GM23338 (cell line): ENCODE measurements around the gene R3HDM4. TPM values are rescaled to one million over a fixed set of nuclear protein-coding genes. Genes with fewer than 3 reads are reported as not detected.

Experiments used
- ATAC-seq: fragments of 200-7000 bp; cut with Tn5 transposase; 3 replicates; pipeline ENCODE4 v1.9.1; 2020
- DNase-seq: peaks from one replicate; pipeline ENCODE4 v3.0.0-alpha.2; 2015; ENCODE audit warnings: low spot score
- H2AFZ ChIP-seq: fragments of 200-600 bp; sonication (generic); 2 replicates; pipeline ENCODE4 v1.8.0; 2016; ENCODE audit warnings: antibody characterized with exemption, mild to moderate bottlenecking, moderate library complexity
- H3F3A ChIP-seq: fragments of 200-600 bp; sonication (generic); replicated peaks from 2 replicates; pipeline ENCODE4 v1.8.0; 2017; ENCODE audit warnings: antibody characterized with exemption, mixed run types, low read depth
- H3K27ac ChIP-seq: fragments of 200-600 bp; sonication (generic); 2 replicates; pipeline ENCODE4 v1.6.1; 2016; ENCODE audit warnings: low read depth
- H3K27me3 ChIP-seq: fragments of 200-600 bp; sonication (generic); 2 replicates; pipeline ENCODE4 v1.8.0; 2016; ENCODE audit warnings: mild to moderate bottlenecking, mixed run types, moderate library complexity; ENCODE audit not compliant: insufficient read depth
- H3K36me3 ChIP-seq: fragments of 200-600 bp; sonication (generic); 2 replicates; pipeline ENCODE4 v1.8.0; 2016; ENCODE audit warnings: mild to moderate bottlenecking; ENCODE audit not compliant: insufficient read depth
- H3K4me1 ChIP-seq: fragments of 200-600 bp; sonication (generic); 2 replicates; pipeline ENCODE4 v1.8.0; 2016; ENCODE audit warnings: mild to moderate bottlenecking, moderate library complexity; ENCODE audit not compliant: insufficient read depth
- H3K4me2 ChIP-seq: fragments of 200-600 bp; sonication (generic); 2 replicates; pipeline ENCODE4 v1.7.1; 2017; ENCODE audit warnings: mixed run types
- H3K4me3 ChIP-seq: fragments of 200-600 bp; sonication (generic); 2 replicates; pipeline ENCODE4 v1.6.1; 2016; ENCODE audit warnings: mixed run types
- H3K79me2 ChIP-seq: fragments of 200-600 bp; sonication (generic); replicated peaks from 2 replicates; pipeline ENCODE4 v1.8.0; 2017; ENCODE audit warnings: mild to moderate bottlenecking; ENCODE audit not compliant: insufficient read depth
- H3K9me2 ChIP-seq: fragments of 200-600 bp; sonication (generic); 2 replicates; pipeline ENCODE4 v1.8.0; 2017; ENCODE audit not compliant: insufficient read depth
- H4K20me1 ChIP-seq: fragments of 200-600 bp; sonication (generic); replicated peaks from 2 replicates; pipeline ENCODE4 v1.8.0; 2017; ENCODE audit warnings: mild to moderate bottlenecking; ENCODE audit not compliant: insufficient read depth
- H3K27ac Mint-ChIP-seq: 2 replicates; pipeline ENCODE4 v1.8.0; 2020; ENCODE audit warnings: inconsistent platforms, mild to moderate bottlenecking, moderate library complexity, mixed read lengths
- H3K27me3 Mint-ChIP-seq: 3 replicates; pipeline ENCODE4 v1.8.0; 2022; ENCODE audit warnings: low read depth, mild to moderate bottlenecking, moderate library complexity, mixed read lengths, inconsistent platforms; ENCODE audit not compliant: insufficient read depth, poor library complexity
- H3K36me3 Mint-ChIP-seq: 3 replicates; pipeline ENCODE4 v1.8.0; 2021; ENCODE audit warnings: low read depth, mild to moderate bottlenecking, inconsistent platforms, moderate library complexity, mixed read lengths
- H3K4me1 Mint-ChIP-seq: 3 replicates; pipeline ENCODE4 v1.8.0; 2020; ENCODE audit warnings: mild to moderate bottlenecking, inconsistent platforms, mixed read lengths
- H3K4me3 Mint-ChIP-seq: 3 replicates; pipeline ENCODE4 v1.8.0; 2021; ENCODE audit warnings: moderate library complexity, mild to moderate bottlenecking, inconsistent platforms, mixed read lengths
- H3K9me3 Mint-ChIP-seq: 3 replicates; pipeline ENCODE4 v1.8.0; 2020; ENCODE audit warnings: moderate library complexity, mild to moderate bottlenecking, inconsistent platforms, mixed read lengths
- CREB1 ChIP-seq: fragments of 250-450 bp; sonication (Bioruptor Pico); IDR thresholded peaks from 2 replicates; pipeline ENCODE4 v1.5.0; 2020; ENCODE audit warnings: low read depth, mild to moderate bottlenecking, moderate library complexity
- EZH2 ChIP-seq: fragments of 200-600 bp; sonication (generic); IDR thresholded peaks from one replicate; pipeline ENCODE4 v1.8.0; 2017; ENCODE audit warnings: antibody characterized with exemption, mild to moderate bottlenecking, low read depth; ENCODE audit not compliant: unreplicated experiment
- NANOG ChIP-seq: IDR thresholded peaks from 2 replicates; pipeline ENCODE4 v1.6.1; 2016; ENCODE audit warnings: antibody characterized with exemption, borderline replicate concordance
- POLR2AphosphoS5 ChIP-seq: IDR thresholded peaks from 2 replicates; pipeline ENCODE4 v1.6.1; 2016; ENCODE audit warnings: antibody characterized with exemption, low read depth
- ZNF114 ChIP-seq: fragments of 250-450 bp; sonication (Bioruptor Pico); IDR thresholded peaks from 2 replicates; pipeline ENCODE4 v1.5.0; 2020; ENCODE audit warnings: mild to moderate bottlenecking, moderate library complexity
- polyA plus RNA-seq: library from polyadenylated mRNA; unstranded; fragments of >200 nt; fragmentation: Nextera tagmentation; extraction: Ambion mirVana; gene quantifications from 2 replicates; pipeline ENCODE4 v1.2.1, GENCODE V29; 2016
- total RNA-seq: library from RNA; depleted of rRNA; stranded (reverse); fragments of >200 nt; shearing (Covaris generic); gene quantifications from 2 replicates; pipeline ENCODE4 v1.2.3, GENCODE V29; 2014
- TF ChIP-seq, protein P1 (sequence below): fragments of 250-450 bp; sonication (Bioruptor Pico); IDR thresholded peaks from 2 replicates; pipeline ENCODE4 v1.5.0; 2020; ENCODE audit warnings: mild to moderate bottlenecking, moderate library complexity
- TF ChIP-seq, protein P2 (sequence below), 2 experiments: fragments of 200-600 bp in 1 of 2; sonication (generic) in 1 of 2; conservative IDR thresholded peaks; 2 replicates each; pipeline versions ENCODE4 v1.5.1 to v1.6.1; 2016 to 2017; ENCODE audit warnings: antibody characterized with exemption in 2 of 2, low read depth in 2 of 2, mild to moderate bottlenecking in 2 of 2, moderate library complexity in 1 of 2

Gene R3HDM4
- total and polyA plus RNA-seq, 2 experiments from 2014 or later, result 76.5 to 87.1 TPM

DNA sequence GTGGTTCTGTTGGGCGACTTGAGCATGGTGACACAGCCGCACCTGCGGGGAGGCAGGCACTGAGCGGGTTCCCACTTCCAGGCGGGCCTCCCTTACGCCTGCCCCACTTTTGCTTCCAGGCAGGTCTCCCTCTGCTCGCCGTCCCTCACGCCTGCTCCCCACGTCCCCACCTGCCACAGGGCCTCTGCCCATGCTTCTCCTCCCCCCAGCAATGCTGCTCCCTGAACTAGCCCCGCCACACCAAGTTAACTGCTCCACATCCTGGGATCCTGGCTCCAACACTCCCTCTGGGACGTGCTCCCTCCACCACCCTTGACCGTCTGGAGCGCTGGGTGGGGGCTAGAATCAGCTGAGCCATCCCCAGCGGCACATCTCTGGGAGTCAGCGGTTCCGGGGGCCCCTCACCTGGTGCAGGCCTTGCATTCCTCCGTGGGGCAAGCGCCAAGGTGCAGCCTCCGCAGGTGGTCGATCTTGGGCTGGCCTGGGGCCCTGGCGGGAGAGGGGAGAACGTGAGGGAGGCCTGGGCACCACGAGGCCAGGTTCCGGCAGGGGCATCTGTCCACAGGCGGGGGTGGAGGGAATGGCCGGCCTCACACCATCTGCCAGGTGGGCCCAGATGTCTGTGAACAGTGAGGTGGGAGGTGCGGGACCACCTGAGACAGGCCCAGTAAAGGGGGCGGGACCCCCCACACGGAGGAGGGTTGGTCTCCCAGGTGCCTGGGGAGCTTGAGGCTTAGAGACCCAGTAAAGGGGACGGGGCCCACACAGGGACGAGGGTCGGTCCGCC lies 44.4 kb downstream of the R3HDM4 start:
- Histone ChIP-seq H3K4me1 (no peaks in the 10 kb centered on the region), H3F3A (peaks cover 28% of the 10 kb centered on the region), H3K4me3 (no peak overlapping the region), H3K79me2 (no peaks in the 10 kb centered on the region), H3K9me2 (no peaks in the 10 kb centered on the region), H3K27ac (no peak overlapping the region), H2AFZ (no peak overlapping the region), H3K4me2 (no peak overlapping the region), H3K36me3 (no peaks in the 10 kb centered on the region), H4K20me1 (peaks cover 9% of the 10 kb centered on the region; the same call in 1 of the 2 replicates), H3K27me3 (no peaks in the 10 kb centered on the region)
- Mint-ChIP-seq H3K27me3 (peaks cover 31% of the 10 kb centered on the region), H3K27ac (no peak overlapping the region), H3K4me1 (peaks cover 5% of the 10 kb centered on the region), H3K4me3 (no peak overlapping the region), H3K9me3 (peaks cover 11% of the 10 kb centered on the region), H3K36me3 (peaks cover 39% of the 10 kb centered on the region)
- no peak for ATAC-seq
- DNase-seq, result no peak
- TF ChIP-seq, protein P1, sequence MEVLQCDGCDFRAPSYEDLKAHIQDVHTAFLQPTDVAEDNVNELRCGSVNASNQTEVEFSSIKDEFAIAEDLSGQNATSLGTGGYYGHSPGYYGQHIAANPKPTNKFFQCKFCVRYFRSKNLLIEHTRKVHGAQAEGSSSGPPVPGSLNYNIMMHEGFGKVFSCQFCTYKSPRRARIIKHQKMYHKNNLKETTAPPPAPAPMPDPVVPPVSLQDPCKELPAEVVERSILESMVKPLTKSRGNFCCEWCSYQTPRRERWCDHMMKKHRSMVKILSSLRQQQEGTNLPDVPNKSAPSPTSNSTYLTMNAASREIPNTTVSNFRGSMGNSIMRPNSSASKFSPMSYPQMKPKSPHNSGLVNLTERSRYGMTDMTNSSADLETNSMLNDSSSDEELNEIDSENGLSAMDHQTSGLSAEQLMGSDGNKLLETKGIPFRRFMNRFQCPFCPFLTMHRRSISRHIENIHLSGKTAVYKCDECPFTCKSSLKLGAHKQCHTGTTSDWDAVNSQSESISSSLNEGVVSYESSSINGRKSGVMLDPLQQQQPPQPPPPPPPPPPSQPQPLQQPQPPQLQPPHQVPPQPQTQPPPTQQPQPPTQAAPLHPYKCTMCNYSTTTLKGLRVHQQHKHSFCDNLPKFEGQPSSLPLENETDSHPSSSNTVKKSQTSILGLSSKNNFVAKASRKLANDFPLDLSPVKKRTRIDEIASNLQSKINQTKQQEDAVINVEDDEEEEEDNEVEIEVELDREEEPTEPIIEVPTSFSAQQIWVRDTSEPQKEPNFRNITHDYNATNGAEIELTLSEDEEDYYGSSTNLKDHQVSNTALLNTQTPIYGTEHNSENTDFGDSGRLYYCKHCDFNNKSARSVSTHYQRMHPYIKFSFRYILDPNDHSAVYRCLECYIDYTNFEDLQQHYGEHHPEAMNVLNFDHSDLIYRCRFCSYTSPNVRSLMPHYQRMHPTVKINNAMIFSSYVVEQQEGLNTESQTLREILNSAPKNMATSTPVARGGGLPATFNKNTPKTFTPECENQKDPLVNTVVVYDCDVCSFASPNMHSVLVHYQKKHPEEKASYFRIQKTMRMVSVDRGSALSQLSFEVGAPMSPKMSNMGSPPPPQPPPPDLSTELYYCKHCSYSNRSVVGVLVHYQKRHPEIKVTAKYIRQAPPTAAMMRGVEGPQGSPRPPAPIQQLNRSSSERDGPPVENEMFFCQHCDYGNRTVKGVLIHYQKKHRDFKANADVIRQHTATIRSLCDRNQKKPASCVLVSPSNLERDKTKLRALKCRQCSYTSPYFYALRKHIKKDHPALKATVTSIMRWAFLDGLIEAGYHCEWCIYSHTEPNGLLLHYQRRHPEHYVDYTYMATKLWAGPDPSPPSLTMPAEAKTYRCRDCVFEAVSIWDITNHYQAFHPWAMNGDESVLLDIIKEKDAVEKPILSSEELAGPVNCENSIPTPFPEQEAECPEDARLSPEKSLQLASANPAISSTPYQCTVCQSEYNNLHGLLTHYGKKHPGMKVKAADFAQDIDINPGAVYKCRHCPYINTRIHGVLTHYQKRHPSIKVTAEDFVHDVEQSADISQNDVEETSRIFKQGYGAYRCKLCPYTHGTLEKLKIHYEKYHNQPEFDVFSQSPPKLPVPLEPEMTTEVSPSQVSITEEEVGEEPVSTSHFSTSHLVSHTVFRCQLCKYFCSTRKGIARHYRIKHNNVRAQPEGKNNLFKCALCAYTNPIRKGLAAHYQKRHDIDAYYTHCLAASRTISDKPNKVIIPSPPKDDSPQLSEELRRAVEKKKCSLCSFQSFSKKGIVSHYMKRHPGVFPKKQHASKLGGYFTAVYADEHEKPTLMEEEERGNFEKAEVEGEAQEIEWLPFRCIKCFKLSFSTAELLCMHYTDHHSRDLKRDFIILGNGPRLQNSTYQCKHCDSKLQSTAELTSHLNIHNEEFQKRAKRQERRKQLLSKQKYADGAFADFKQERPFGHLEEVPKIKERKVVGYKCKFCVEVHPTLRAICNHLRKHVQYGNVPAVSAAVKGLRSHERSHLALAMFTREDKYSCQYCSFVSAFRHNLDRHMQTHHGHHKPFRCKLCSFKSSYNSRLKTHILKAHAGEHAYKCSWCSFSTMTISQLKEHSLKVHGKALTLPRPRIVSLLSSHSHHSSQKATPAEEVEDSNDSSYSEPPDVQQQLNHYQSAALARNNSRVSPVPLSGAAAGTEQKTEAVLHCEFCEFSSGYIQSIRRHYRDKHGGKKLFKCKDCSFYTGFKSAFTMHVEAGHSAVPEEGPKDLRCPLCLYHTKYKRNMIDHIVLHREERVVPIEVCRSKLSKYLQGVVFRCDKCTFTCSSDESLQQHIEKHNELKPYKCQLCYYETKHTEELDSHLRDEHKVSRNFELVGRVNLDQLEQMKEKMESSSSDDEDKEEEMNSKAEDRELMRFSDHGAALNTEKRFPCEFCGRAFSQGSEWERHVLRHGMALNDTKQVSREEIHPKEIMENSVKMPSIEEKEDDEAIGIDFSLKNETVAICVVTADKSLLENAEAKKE (CRISPR knock-in tag), result no peak
- TF ChIP-seq, protein P2, sequence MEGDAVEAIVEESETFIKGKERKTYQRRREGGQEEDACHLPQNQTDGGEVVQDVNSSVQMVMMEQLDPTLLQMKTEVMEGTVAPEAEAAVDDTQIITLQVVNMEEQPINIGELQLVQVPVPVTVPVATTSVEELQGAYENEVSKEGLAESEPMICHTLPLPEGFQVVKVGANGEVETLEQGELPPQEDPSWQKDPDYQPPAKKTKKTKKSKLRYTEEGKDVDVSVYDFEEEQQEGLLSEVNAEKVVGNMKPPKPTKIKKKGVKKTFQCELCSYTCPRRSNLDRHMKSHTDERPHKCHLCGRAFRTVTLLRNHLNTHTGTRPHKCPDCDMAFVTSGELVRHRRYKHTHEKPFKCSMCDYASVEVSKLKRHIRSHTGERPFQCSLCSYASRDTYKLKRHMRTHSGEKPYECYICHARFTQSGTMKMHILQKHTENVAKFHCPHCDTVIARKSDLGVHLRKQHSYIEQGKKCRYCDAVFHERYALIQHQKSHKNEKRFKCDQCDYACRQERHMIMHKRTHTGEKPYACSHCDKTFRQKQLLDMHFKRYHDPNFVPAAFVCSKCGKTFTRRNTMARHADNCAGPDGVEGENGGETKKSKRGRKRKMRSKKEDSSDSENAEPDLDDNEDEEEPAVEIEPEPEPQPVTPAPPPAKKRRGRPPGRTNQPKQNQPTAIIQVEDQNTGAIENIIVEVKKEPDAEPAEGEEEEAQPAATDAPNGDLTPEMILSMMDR (conservative IDR thresholded peaks at IDR 0.05; ENCODE audit: low read depth in 2 of 2), result no peak
- TF ChIP-seq ZNF114 (no peak), NANOG (no peak), POLR2AphosphoS5 (no peak), EZH2 (no peak), CREB1 (CRISPR knock-in tag) (no peak)
